Measurements from ENCODE around the gene PTP4A2. TPM values are rescaled to one million over a fixed set of nuclear protein-coding genes. Genes with fewer than 3 reads are reported as not detected.

PTP4A2 gene
- total and polyA plus RNA-seq, 2 of the 13 experiments (the other 11 are each of a cell fraction or from before 2014, with no cell fraction given): 173 to 225 TPM

- no peak for TF ChIP-seq ZHX2 (IDR thresholded peaks at IDR 0.05; ENCODE audit: low read depth)
- no peak; the same call in 1 of the 2 replicates for TF ChIP-seq ZHX2 (CRISPR knock-in tag; IDR thresholded peaks at IDR 0.05; ENCODE audit: borderline replicate concordance)
- TF ChIP-seq NAIF1 (CRISPR knock-in tag; IDR thresholded peaks at IDR 0.05; ENCODE audit: borderline replicate concordance): no peak
- peak; percentile 29; the same call in 1 of the 2 replicates for TF ChIP-seq TBX3 (IDR thresholded peaks at IDR 0.05; ENCODE audit: borderline replicate concordance)
- TF ChIP-seq KLF6 (CRISPR knock-in tag; IDR thresholded peaks at IDR 0.05): peak; percentile 93
- peak; percentile 96 for TF ChIP-seq ZNF232 (CRISPR knock-in tag; IDR thresholded peaks at IDR 0.05; ENCODE audit: borderline replicate concordance)
- peak; percentile 98; the same call in 1 of the 2 replicates for TF ChIP-seq ZNF563 (CRISPR knock-in tag; IDR thresholded peaks at IDR 0.05)
- TF ChIP-seq SNAPC4 (CRISPR knock-in tag; IDR thresholded peaks at IDR 0.05): peak; percentile 89; the same call in 1 of the 2 replicates
- no peak for TF ChIP-seq ZNF780A (CRISPR knock-in tag; IDR thresholded peaks at IDR 0.05)
- peak; percentile 88; the same call in 1 of the 2 replicates for TF ChIP-seq SAFB2 (CRISPR knock-in tag; IDR thresholded peaks at IDR 0.05; ENCODE audit: borderline replicate concordance, low read depth)
- TF ChIP-seq ZBTB7B (CRISPR knock-in tag; IDR thresholded peaks at IDR 0.05): peak; percentile 90
- TF ChIP-seq NCOA1 (CRISPR knock-in tag; IDR thresholded peaks at IDR 0.05): 0 out of 2 replicates have a peak, but pooled peaks have one; percentile 44
- TF ChIP-seq GATAD1 (CRISPR knock-in tag; IDR thresholded peaks at IDR 0.05): peak; percentile 80
Observed at GRCh38 chr1:31938184-31938975, at the start of gene PTP4A2 (continued).

Data from HepG2 (cell line).